ENCODE results near the gene IDH3A. TPM values are rescaled to one million over a fixed set of nuclear protein-coding genes. Genes with fewer than 3 reads are reported as not detected.

Gene IDH3A
- total and polyA plus RNA-seq, 7 donors: 74.9 to 106 (median 85.1) TPM

DNA sequence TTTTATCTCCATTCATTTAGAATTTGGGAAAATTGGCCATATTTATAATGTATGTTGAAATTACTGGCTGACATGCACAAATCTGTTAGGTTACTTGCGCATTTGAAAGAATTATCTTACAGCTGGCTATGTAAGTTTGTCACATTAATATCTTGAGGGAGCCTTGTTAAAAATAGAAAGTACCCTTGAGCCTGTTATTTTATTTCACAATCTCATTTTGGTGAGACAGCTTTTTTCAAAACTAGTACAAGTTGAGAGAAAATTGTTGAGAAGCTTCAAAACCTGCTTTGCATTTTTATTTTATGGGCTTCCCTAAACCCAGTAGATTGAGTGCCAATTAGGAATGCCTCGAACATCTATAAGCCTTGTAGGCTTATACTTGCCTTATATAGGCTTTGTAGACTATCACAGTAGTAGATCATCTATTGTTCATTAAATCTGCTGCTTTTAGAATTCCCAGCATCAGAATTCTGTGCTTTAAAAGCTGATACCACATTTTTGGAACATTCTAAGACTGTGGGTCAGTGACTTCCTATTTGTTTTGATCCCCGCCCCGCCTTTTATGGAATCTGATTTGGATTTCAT lies 6.3 kb downstream of the IDH3A start:
- Histone ChIP-seq H3K9me3 (no peaks in the 10 kb centered on the region), H3K27me3 (no peaks in the 10 kb centered on the region), H3K4me1 (peaks cover 0 to 27% (median 19%) of the 10 kb centered on the region in 4 donors), H3K36me3 (peaks cover 0 to 42% (median 18%) of the 10 kb centered on the region in 4 donors), H3K4me3 (no peak overlapping the region), H3K27ac (peak overlapping the region in 3 of 4 donors; percentile 36 to 57 (median 55))
- DNase-seq: no peak
- WGBS, 2 donors: 84 to 85% methylated on average over 4 of the region's 4 CpGs
- TF ChIP-seq POLR2AphosphoS5 (IDR thresholded peaks at IDR 0.05) (no peak), EP300 (IDR thresholded peaks at IDR 0.05) (no peak), POLR2A (IDR thresholded peaks at IDR 0.05) (no peak)
- TF ChIP-seq, protein P1, sequence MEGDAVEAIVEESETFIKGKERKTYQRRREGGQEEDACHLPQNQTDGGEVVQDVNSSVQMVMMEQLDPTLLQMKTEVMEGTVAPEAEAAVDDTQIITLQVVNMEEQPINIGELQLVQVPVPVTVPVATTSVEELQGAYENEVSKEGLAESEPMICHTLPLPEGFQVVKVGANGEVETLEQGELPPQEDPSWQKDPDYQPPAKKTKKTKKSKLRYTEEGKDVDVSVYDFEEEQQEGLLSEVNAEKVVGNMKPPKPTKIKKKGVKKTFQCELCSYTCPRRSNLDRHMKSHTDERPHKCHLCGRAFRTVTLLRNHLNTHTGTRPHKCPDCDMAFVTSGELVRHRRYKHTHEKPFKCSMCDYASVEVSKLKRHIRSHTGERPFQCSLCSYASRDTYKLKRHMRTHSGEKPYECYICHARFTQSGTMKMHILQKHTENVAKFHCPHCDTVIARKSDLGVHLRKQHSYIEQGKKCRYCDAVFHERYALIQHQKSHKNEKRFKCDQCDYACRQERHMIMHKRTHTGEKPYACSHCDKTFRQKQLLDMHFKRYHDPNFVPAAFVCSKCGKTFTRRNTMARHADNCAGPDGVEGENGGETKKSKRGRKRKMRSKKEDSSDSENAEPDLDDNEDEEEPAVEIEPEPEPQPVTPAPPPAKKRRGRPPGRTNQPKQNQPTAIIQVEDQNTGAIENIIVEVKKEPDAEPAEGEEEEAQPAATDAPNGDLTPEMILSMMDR (IDR thresholded peaks at IDR 0.05): no peak
- intact Hi-C loops (cut with DNase I): no loop called here

DNA sequence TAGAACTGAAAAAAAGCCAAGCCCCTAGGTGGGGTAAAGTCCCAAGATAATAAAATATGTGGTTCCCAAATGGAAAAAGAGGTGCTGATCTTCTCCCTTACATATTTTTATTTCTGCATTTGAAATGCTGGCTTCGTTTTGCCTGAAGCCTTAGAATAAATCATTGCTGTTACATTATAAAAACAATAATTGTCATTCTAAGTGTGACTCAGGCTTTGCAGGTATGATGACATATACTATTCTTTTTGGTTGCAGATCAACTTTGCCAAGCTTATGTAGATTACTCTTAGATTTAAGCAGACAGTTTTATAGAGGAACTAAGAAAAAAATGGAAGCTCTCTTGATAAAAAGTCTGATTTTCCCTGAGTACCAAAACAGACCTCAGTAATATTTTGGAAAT lies 7.5 kb downstream of the IDH3A start:
- intact Hi-C loops (cut with DNase I): no loop called here
- Histone ChIP-seq H3K9me3 (no peaks in the 10 kb centered on the region), H3K4me1 (peaks cover 0 to 20% (median 15%) of the 10 kb centered on the region in 4 donors), H3K27me3 (no peaks in the 10 kb centered on the region), H3K36me3 (peaks cover 10 to 54% (median 30%) of the 10 kb centered on the region in 4 donors), H3K27ac (no peak overlapping the region), H3K4me3 (no peak overlapping the region)
- WGBS, 2 donors: 59 to 86% methylated on average over 1 of the region's 1 CpG
- DNase-seq: no peak
- TF ChIP-seq POLR2A (IDR thresholded peaks at IDR 0.05): no peak
- TF ChIP-seq, protein P1 (IDR thresholded peaks at IDR 0.05): no peak
- TF ChIP-seq EP300 (IDR thresholded peaks at IDR 0.05): no peak
- no peak for TF ChIP-seq POLR2AphosphoS5 (IDR thresholded peaks at IDR 0.05)

DNA sequence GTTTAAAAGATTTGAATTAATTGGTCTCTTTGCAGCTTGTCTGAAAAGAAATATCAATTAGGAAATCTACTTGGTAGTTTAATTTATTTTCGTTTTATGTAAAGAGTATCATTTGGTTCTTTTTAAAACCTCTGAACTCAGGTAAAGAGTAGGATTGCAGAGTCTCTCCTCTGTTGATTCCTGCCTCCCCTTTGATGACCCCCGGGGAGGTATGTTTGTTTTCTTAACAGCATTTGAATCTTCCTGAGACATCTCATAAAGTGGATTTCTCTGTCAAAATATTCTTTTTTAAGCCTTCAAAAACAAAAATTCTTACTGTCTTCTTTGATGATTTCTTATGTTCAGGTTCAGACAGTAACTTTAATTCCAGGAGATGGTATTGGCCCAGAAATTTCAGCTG lies 8.0 kb downstream of the IDH3A start:
- Histone ChIP-seq H3K27me3 (no peaks in the 10 kb centered on the region), H3K9me3 (no peaks in the 10 kb centered on the region), H3K4me1 (peaks cover 0 to 20% (median 15%) of the 10 kb centered on the region in 4 donors), H3K4me3 (no peak overlapping the region), H3K36me3 (peaks cover 16 to 59% (median 35%) of the 10 kb centered on the region in 4 donors), H3K27ac (no peak overlapping the region)
- WGBS, 2 donors: 55 to 65% methylated on average over 2 of the region's 2 CpGs
- DNase-seq: no peak
- TF ChIP-seq POLR2A (IDR thresholded peaks at IDR 0.05) (no peak), POLR2AphosphoS5 (IDR thresholded peaks at IDR 0.05) (no peak), EP300 (IDR thresholded peaks at IDR 0.05) (no peak)
- TF ChIP-seq, protein P1 (IDR thresholded peaks at IDR 0.05): no peak
- intact Hi-C loops (cut with DNase I): no loop called here

DNA sequence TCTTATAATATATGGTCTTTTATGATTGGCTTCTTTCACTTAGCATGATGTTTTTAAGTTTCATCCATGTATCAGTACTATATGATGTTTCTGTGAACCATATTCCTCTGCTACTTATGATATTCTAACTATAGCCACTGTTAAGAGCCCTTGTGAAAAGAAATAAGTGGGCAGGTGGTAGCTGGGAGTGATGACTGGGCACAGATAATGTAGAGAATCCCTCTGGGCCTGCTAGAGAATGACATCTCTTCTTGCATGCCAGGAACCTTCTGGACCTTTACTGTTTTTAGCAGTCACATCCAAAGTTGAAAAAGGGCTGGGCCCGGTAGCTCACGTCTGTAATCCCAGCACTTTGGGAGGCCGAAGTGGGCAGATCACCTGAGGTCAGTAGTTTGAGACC lies 10.2 kb downstream of the IDH3A start:
- 96 to 97% methylated on average over 3 of the region's 3 CpGs for WGBS, 2 donors
- H3K4me1 ChIP-seq: peaks cover 0 to 20% (median 13%) of the 10 kb centered on the region in 4 donors
- TF ChIP-seq, protein P1 (IDR thresholded peaks at IDR 0.05): no peak
- TF ChIP-seq POLR2AphosphoS5 (IDR thresholded peaks at IDR 0.05): no peak
- no peak for TF ChIP-seq POLR2A (IDR thresholded peaks at IDR 0.05)
- TF ChIP-seq EP300 (IDR thresholded peaks at IDR 0.05): no peak
- H3K36me3 ChIP-seq: peaks cover 18 to 81% (median 49%) of the 10 kb centered on the region in 4 donors
- DNase-seq: no peak
- no peaks in the 10 kb centered on the region for H3K27me3 ChIP-seq
- no peak overlapping the region for H3K4me3 ChIP-seq
- no peak overlapping the region for H3K27ac ChIP-seq
- H3K9me3 ChIP-seq: no peaks in the 10 kb centered on the region
- intact Hi-C loops (cut with DNase I): no loop called here

DNA sequence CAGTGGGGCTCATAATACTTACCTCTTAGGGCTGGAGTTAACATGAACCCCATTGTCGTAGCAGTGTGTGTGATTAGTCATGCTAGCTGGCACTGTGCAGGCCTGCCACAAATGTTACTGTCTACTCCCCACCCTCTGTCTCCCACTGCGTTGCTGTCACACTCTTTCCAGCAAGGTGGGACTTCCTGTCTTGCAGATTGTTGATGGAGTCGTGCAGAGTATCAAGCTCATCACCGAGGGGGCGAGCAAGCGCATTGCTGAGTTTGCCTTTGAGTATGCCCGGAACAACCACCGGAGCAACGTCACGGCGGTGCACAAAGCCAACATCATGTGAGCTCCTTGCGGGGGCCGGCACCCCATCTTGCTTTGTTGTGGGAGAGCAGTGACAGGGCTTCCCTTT lies 12.9 kb downstream of the IDH3A start:
- intact Hi-C loops (cut with DNase I): no loop called here
- H3K36me3 ChIP-seq: peaks cover 27 to 100% (median 74%) of the 10 kb centered on the region in 4 donors
- no peak for DNase-seq
- H3K27ac ChIP-seq: no peak overlapping the region
- TF ChIP-seq POLR2A (IDR thresholded peaks at IDR 0.05) (no peak), POLR2AphosphoS5 (IDR thresholded peaks at IDR 0.05) (no peak), EP300 (IDR thresholded peaks at IDR 0.05) (no peak)
- TF ChIP-seq, protein P1 (IDR thresholded peaks at IDR 0.05): no peak
- WGBS, 2 donors: 94% methylated on average over 13 of the region's 13 CpGs
- no peaks in the 10 kb centered on the region for H3K4me1 ChIP-seq
- no peaks in the 10 kb centered on the region for H3K27me3 ChIP-seq
- H3K9me3 ChIP-seq: no peaks in the 10 kb centered on the region
- no peak overlapping the region for H3K4me3 ChIP-seq

Measured in sigmoid colon (tissue), 7 donors.